HG03432 (cell line): ENCODE data around the gene ELK4.

Experiments used
- ATAC-seq: cut with Tn5 transposase; IDR thresholded peaks from one replicate; pipeline ENCODE4 v1.9.1; 2021; ENCODE audit warnings: mild to moderate bottlenecking, moderate library complexity; ENCODE audit not compliant: unreplicated experiment

Gene ELK4

DNA sequence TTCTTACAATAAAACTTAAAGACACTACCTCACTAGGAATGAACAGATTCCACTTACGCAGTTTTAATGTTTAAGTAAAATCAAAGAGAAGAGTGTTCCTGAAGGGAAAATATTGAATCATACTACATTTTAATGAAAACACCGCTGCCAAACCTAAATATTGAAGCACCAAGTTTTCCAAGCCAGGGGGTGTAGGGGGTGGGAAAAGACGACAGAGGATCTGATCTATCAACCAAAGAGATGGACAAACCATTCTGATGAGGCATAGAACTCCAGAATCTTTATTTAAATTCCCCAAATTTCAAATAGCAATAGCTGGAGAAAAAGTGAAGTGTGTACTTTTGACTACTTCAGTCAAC, 1.2 kb downstream of the ELK4 start:
- ATAC-seq = no peak

GRCh38 chr1:205630241-205630640, 1.6 kb downstream of the ELK4 start:
- ATAC-seq = no peak

GRCh38 chr1:205629751-205630150, 2.1 kb downstream of the ELK4 start:
- ATAC-seq = no peak

DNA sequence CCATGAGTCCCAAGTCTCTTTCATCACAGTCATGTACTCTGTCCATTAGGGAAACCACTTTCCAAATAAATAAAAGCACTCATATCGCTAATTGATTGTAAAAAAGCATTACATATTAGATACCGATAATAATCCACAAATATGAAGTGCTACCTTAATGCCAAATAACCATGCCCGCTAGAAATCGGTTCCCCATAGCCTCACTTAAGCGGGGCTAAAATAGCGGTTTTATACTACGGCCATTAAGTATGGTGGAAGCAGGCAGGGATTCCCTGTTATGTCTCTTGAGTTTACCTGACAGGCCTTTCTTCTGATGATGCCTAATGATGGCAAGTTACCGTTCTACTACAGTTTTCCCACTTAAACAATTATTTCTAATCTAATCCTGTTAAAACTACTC, 3.9 kb downstream of the ELK4 start:
- ATAC-seq = no peak

- ATAC-seq = no peak
Measured at GRCh38 chr1:205626216-205626615, 5.6 kb downstream of the ELK4 start.

GRCh38 chr1:205623646-205624045, 8.2 kb downstream of the ELK4 start:
- ATAC-seq = no peak

GRCh38 chr1:205620269-205620668, 11.5 kb downstream of the ELK4 start:
- ATAC-seq = no peak

- no peak for ATAC-seq
Measured at GRCh38 chr1:205619376-205619775, 12.4 kb downstream of the ELK4 start.

GRCh38 chr1:205616563-205617293, 15.1 kb downstream of the ELK4 start:
- ATAC-seq = peak; percentile 69

- ATAC-seq = no peak
Measured at GRCh38 chr1:205615789-205616188, 16.0 kb downstream of the ELK4 start.

GRCh38 chr1:205613854-205614412, 17.9 kb downstream of the ELK4 start:
- ATAC-seq = no peak

DNA sequence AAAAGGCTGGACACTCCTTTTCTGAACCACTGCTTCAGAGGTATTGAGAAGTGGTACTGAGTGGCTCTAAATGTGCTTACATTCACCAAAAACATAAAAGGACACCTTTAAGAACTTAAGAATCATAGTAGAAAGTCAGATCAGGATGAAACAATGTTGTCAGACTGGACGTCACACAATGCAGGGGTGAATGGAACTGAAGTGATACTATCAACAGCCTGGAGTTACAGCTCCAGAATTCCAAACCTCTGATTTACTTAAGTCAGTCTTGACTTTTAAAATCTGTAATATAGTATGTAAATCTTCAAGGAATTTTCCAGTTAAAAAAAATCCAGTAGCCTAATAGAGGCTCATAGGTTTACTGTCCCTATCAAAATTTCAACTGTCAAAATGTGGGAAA, 19.3 kb downstream of the ELK4 start:
- ATAC-seq = no peak

DNA sequence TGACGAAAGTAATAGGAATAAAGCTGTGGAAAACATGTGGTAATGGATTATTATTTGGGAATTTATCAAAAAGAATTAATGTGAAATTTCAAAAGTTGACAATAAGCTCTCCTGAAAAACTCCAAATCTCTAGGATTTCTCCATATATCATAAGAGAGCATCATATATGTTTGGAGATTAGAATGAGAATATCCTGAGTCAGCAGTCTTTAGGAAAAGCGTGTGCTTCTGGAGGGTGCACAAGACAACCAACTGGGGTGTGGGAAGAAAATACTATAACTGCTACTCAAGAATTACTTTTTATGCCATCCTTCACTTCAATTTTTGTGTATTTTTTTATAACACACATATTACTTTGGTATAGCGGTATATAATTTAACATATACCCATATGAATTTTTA, 19.7 kb downstream of the ELK4 start:
- ATAC-seq = no peak

GRCh38 chr1:205610901-205611466, 20.8 kb downstream of the ELK4 start:
- ATAC-seq = no peak

GRCh38 chr1:205610036-205610435, 21.8 kb downstream of the ELK4 start:
- no peak for ATAC-seq

GRCh38 chr1:205604825-205605505, 26.8 kb downstream of the ELK4 start:
- no peak for ATAC-seq

DNA sequence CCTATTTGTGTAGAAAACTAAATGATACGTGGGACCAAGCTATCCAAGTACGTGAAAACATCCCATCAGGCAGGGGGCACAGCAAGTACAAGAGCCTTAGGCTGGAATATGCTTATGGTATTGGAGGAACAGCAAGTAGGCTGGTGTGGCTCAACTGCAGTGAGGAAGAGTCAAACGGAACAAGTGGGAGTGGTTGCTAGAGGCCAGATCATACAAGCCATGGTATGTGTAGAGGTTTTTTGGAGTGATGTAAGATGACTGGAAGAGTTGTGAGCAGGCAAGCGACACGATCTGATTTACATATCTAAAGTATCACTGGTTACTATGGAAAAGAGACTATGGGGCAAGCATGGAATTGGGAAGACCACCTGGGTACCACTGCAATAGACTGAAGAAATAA, 27.8 kb downstream of the ELK4 start:
- no peak for ATAC-seq

GRCh38 chr1:205601205-205601604, 30.6 kb downstream of the ELK4 start:
- no peak for ATAC-seq

DNA sequence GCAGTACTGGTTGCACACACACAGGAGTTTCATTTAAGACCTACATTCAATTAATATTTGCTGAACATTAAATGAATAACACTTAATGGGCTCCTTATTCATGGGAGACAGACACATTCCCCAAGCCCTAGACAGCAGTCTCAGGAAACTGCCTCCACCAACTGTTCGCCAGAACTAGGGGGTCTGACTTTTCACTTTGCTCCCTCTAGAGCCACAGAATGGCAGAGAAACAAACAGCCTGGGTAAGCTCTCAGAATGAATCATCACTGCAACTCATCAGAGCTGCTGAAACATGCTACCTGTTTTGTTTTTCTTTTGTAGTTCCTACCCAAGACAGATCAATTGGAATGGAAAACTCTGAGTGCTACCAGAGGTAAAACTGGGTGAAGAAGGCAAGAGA, 31.7 kb downstream of the ELK4 start:
- ATAC-seq = peak; percentile 78

- no peak for ATAC-seq
Measured at GRCh38 chr1:205599669-205600042, 32.2 kb downstream of the ELK4 start.

GRCh38 chr1:205598841-205599668, 32.8 kb downstream of the ELK4 start:
- ATAC-seq = no peak
